Activated naive CD8-positive, alpha-beta T cell treated with anti-CD3 and anti-CD28 coated beads, Interleukin-2, amount 50 U/mL, for 16 hours (primary cell): Measurements from ENCODE around the gene UNCX.

Experiments used
- DNase-seq: peaks from one replicate; pipeline ENCODE4 v3.0.0-alpha.2; 2020; ENCODE audit warnings: low read depth, low spot score

The UNCX gene

GRCh38 chr7:1218541-1219165, 14.0 kb upstream of the UNCX start:
- DNase-seq = no peak

GRCh38 chr7:1219498-1219897, 13.2 kb upstream of the UNCX start:
- no peak for DNase-seq

GRCh38 chr7:1220000-1220726, 12.5 kb upstream of the UNCX start:
- DNase-seq = no peak

GRCh38 chr7:1220977-1221745, 11.5 kb upstream of the UNCX start:
- no peak for DNase-seq

- no peak for DNase-seq
These were observed 9.3 kb upstream of the UNCX start for GRCh38 chr7:1223196-1223981.

GRCh38 chr7:1224086-1224716, 8.5 kb upstream of the UNCX start:
- no peak for DNase-seq

- no peak for DNase-seq
These were observed 7.6 kb upstream of the UNCX start for GRCh38 chr7:1225030-1225429.

GRCh38 chr7:1225441-1226185, 7.1 kb upstream of the UNCX start:
- DNase-seq = no peak

GRCh38 chr7:1226186-1226901, 6.3 kb upstream of the UNCX start:
- DNase-seq = no peak

GRCh38 chr7:1227071-1227804, 5.4 kb upstream of the UNCX start:
- DNase-seq = no peak

GRCh38 chr7:1227814-1228544, 4.7 kb upstream of the UNCX start:
- DNase-seq = no peak

GRCh38 chr7:1228545-1229201, 4.0 kb upstream of the UNCX start:
- DNase-seq = no peak

- DNase-seq = no peak
These were observed 3.3 kb upstream of the UNCX start for GRCh38 chr7:1229202-1229947.

GRCh38 chr7:1229956-1230355, 2.7 kb upstream of the UNCX start:
- DNase-seq = no peak

GRCh38 chr7:1230411-1231213, 2.1 kb upstream of the UNCX start:
- no peak for DNase-seq

- no peak for DNase-seq
These were observed 1.2 kb upstream of the UNCX start for GRCh38 chr7:1231214-1232102.
